Body of pancreas (tissue), 4 donors: ENCODE results near the gene UBA3. TPM values are rescaled to one million over a fixed set of nuclear protein-coding genes. Genes with fewer than 3 reads are reported as not detected.

Source experiments
- ATAC-seq: fragments of 150-250 bp; one replicate; pipeline ENCODE4 v1.9.1; 2016
- DNase-seq, 4 donors: peaks; one replicate each; pipeline ENCODE4 v3.0.0-alpha.2; 2019
- H3K27ac ChIP-seq, 4 donors: fragments of 200-600 bp; sonication (generic); 1 replicate in 3 of 4; 2 replicates in 1 of 4; pipeline versions ENCODE4 v1.5.1 to v1.6.1; 2016 to 2019; ENCODE audit warnings: mild to moderate bottlenecking in 1 of 4, mixed read lengths in 1 of 4, moderate library complexity in 1 of 4
- H3K27me3 ChIP-seq, 2 donors: fragments of 200-600 bp; sonication (generic); one replicate each; pipeline ENCODE4 v1.6.0; 2016; ENCODE audit warnings: mild to moderate bottlenecking in 1 of 2
- H3K36me3 ChIP-seq, 2 donors: fragments of 200-600 bp; sonication (generic); replicated peaks in 1 of 2; 2 replicates each; pipeline ENCODE4 v1.5.1; 2016; ENCODE audit warnings: low read depth in 2 of 2; ENCODE audit not compliant: insufficient read depth in 1 of 2
- H3K4me1 ChIP-seq: fragments of 200-600 bp; sonication (generic); one replicate; pipeline ENCODE4 v1.6.0; 2016
- H3K4me3 ChIP-seq, 2 donors: fragments of 200-600 bp; sonication (generic); 1 replicate in 1 of 2; 2 replicates in 1 of 2; pipeline ENCODE4 v1.5.1; 2016 to 2019
- H3K9me3 ChIP-seq, 3 donors: fragments of 200-600 bp; sonication (generic); 1 replicate in 2 of 3; 2 replicates in 1 of 3; pipeline ENCODE4 v1.5.1; 2016
- CTCF ChIP-seq, 7 experiments: fragments of 450-650 bp in 4 of 7; fragments of 200-600 bp in 3 of 7; sonication (generic) in 3 of 7; IDR thresholded peaks; one replicate each; pipeline ENCODE4 v1.5.1; 2016 to 2019; ENCODE audit warnings: antibody characterized with exemption in 7 of 7
- POLR2A ChIP-seq, 3 donors: fragments of 450-650 bp; IDR thresholded peaks; one replicate each; pipeline ENCODE4 v1.6.1; 2016; ENCODE audit warnings: antibody characterized with exemption in 3 of 3, mild to moderate bottlenecking in 2 of 3
- WGBS, 2 donors: methylation state at CpG; one replicate each; pipeline ENCODE4 v1.1.5; 2017; 5-methylcytosine and 5-hydroxymethylcytosine counted together
- intact Hi-C: fragments of 100-400 bp; cut with DNase I; formaldehyde crosslinking; loops from one replicate; pipeline ENCODE4 v1.15.1; 2023
- total RNA-seq, 2 donors: library from RNA; depleted of rRNA; stranded (reverse); fragments of >200 nt; gene quantifications; one replicate each; pipeline ENCODE4 v1.1.0, GENCODE V29; 2016

Gene UBA3
- total RNA-seq, 2 donors from 2014 or later: 23.3 to 47.5 TPM

GRCh38 chr3:69013253-69014021, 66.7 kb downstream of the UBA3 start, which contains the start of gene EOGT:
Gene EOGT, minus strand, starts transcription at chr3:69013684. Its CDS starts 3,838 bp downstream, at chr3:69009846.
- H3K27ac ChIP-seq: peak within 1 kb of the TSS; percentile 93 to 99 (median 95)
- intact Hi-C loops: no loop called here
- WGBS, 2 donors: 0 to 1% methylated on average over 23 to 69 of the region's 96 CpGs

GRCh38 chr3:69012800-69013252, 67.3 kb downstream of the UBA3 start:
- no peaks in the 10 kb centered on the region for H3K27me3 ChIP-seq
- WGBS, 2 donors: 1% methylated on average over 9 to 22 of the region's 36 CpGs
- H3K27ac ChIP-seq: peak overlapping the region; percentile 93 to 99 (median 95)
- no peaks in the 10 kb centered on the region for H3K9me3 ChIP-seq
- peaks cover 0 to 2% of the 10 kb centered on the region in 2 donors for H3K36me3 ChIP-seq
- H3K4me1 ChIP-seq: peaks cover 21% of the 10 kb centered on the region
- intact Hi-C loops: no loop called here
- H3K4me3 ChIP-seq: peak overlapping the region; percentile 66 to 67
- peak; percentile 56 to 65 (median 60) for DNase-seq
- TF ChIP-seq CTCF (IDR thresholded peaks at IDR 0.05) (peak in 2 of 7 experiments; percentile 8 to 35), POLR2A (IDR thresholded peaks at IDR 0.05) (no peak)
- peak; percentile 60 for ATAC-seq

More at GRCh38 chr3:69013253-69014021, 66.7 kb downstream of the UBA3 start, which contains the start of gene EOGT:
- peaks cover 21% of the 10 kb centered on the region for H3K4me1 ChIP-seq
- ATAC-seq: peak; percentile 90
- H3K27me3 ChIP-seq: no peaks in the 10 kb centered on the region
- peak within 1 kb of the TSS; percentile 66 to 67 for H3K4me3 ChIP-seq
- H3K36me3 ChIP-seq: peaks cover 0 to 2% of the 10 kb centered on the region in 2 donors
- peak; percentile 88 to 93 (median 90) for DNase-seq
- TF ChIP-seq POLR2A (IDR thresholded peaks at IDR 0.05): peak; percentile 75 to 93 (median 90)
- peak; percentile 33 to 74 (median 63) for TF ChIP-seq CTCF (IDR thresholded peaks at IDR 0.05)
- H3K9me3 ChIP-seq: no peaks in the 10 kb centered on the region

GRCh38 chr3:69012100-69012799, 67.9 kb downstream of the UBA3 start:
- peaks cover 21% of the 10 kb centered on the region for H3K4me1 ChIP-seq
- no peak for TF ChIP-seq CTCF (IDR thresholded peaks at IDR 0.05)
- peak in 1 of 3 donors; percentile 42 for TF ChIP-seq POLR2A (IDR thresholded peaks at IDR 0.05)
- 39 to 53% methylated on average over 16 to 22 of the region's 22 CpGs for WGBS, 2 donors
- H3K4me3 ChIP-seq: peak overlapping the region; percentile 66 to 67
- peaks cover 0 to 3% of the 10 kb centered on the region in 2 donors for H3K36me3 ChIP-seq
- H3K27me3 ChIP-seq: no peaks in the 10 kb centered on the region
- peak; percentile 52 to 65 (median 60) for DNase-seq
- ATAC-seq: peak; percentile 19
- peak overlapping the region; percentile 93 to 99 (median 95) for H3K27ac ChIP-seq
- H3K9me3 ChIP-seq: no peaks in the 10 kb centered on the region
- intact Hi-C loops: no loop called here

GRCh38 chr3:69011096-69011730, 69.0 kb downstream of the UBA3 start:
- no peaks in the 10 kb centered on the region for H3K27me3 ChIP-seq
- no peak for TF ChIP-seq POLR2A (IDR thresholded peaks at IDR 0.05)
- no peak overlapping the region for H3K4me3 ChIP-seq
- ATAC-seq: no peak
- no peak for DNase-seq
- no peak overlapping the region for H3K27ac ChIP-seq
- H3K36me3 ChIP-seq: peaks cover 0 to 8% of the 10 kb centered on the region in 2 donors
- H3K4me1 ChIP-seq: peaks cover 21% of the 10 kb centered on the region
- intact Hi-C loops: no loop called here
- WGBS, 2 donors: 87 to 97% methylated on average over 8 of the region's 8 CpGs
- H3K9me3 ChIP-seq: no peaks in the 10 kb centered on the region
